ENCODE data around the gene MGST3.

DNA sequence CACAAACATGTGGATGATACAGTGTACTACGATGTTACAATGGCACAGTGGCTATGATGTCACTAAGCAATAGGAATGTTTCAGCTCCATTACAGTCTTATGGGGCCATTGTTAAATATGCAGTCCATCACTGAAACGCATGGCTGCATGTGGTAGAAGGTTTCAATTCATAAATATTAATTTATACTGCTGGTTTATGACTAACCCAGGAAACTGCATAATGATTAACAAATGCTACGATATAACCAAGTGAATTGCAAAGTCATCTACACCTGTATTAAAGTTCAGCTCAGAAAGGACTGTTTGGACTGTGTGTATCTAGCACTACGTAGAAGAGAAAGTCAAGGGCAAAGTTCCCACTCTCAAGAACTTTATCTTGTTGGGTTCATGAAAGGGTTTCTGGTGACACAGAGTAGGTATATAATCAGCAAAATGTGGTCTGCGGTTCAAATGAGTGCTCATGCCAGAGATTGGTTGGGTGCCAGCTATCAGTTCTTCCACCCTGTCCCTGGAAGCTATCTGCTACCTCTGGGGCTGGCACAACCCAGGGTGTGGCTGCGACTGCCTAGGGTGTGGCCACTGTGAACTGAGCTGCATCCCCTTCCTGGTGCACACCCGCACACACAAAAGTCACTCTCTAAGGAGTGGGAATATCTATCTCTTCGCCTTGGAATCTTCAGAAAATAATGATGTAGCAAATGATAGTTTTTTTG lies 14.8 kb downstream of the MGST3 start:
- no peak for TF ChIP-seq POLR2A (IDR thresholded peaks at IDR 0.05)
- TF ChIP-seq, protein P1, sequence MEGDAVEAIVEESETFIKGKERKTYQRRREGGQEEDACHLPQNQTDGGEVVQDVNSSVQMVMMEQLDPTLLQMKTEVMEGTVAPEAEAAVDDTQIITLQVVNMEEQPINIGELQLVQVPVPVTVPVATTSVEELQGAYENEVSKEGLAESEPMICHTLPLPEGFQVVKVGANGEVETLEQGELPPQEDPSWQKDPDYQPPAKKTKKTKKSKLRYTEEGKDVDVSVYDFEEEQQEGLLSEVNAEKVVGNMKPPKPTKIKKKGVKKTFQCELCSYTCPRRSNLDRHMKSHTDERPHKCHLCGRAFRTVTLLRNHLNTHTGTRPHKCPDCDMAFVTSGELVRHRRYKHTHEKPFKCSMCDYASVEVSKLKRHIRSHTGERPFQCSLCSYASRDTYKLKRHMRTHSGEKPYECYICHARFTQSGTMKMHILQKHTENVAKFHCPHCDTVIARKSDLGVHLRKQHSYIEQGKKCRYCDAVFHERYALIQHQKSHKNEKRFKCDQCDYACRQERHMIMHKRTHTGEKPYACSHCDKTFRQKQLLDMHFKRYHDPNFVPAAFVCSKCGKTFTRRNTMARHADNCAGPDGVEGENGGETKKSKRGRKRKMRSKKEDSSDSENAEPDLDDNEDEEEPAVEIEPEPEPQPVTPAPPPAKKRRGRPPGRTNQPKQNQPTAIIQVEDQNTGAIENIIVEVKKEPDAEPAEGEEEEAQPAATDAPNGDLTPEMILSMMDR (IDR thresholded peaks at IDR 0.05), result no peak

Data from suprapubic skin (tissue), 3 donors.